Fibroblast of mammary gland (primary cell): Measurements from ENCODE around the gene CPSF4.

ENCODE experiments used
- DNase-seq: peaks from one replicate; pipeline ENCODE4 v3.0.0-alpha.2; 2010; ENCODE audit warnings: low read depth
- H3K4me3 ChIP-seq: 2 replicates; pipeline ENCODE4 v1.5.1; 2011; ENCODE audit warnings: low read depth, mild to moderate bottlenecking, low read length, moderate library complexity; ENCODE audit not compliant: control insufficient read depth
- TF ChIP-seq, protein P1 (sequence below): conservative IDR thresholded peaks from 2 replicates; pipeline ENCODE4 v1.5.1; 2011; ENCODE audit warnings: low read depth, low read length, inconsistent platforms; ENCODE audit not compliant: control insufficient read depth, insufficient read depth

CPSF4 gene

DNA sequence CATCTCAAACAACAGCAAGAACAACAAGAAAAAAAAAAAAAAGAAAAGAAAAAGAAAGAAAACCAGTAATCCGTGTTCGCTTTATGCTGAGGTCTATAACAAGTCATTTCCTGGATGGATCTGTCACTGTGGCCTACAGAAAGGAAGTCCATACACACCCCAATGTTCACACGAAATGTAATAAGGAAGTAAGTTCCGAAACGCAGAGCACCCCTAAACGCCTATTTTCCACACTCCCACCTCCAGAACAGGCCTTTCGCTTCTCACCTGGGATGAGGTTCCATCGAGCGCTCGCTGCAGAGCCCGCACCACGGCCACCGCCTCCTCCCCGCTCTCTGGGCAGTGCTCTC is 60.6 kb downstream of the CPSF4 start:
- TF ChIP-seq, protein P1, sequence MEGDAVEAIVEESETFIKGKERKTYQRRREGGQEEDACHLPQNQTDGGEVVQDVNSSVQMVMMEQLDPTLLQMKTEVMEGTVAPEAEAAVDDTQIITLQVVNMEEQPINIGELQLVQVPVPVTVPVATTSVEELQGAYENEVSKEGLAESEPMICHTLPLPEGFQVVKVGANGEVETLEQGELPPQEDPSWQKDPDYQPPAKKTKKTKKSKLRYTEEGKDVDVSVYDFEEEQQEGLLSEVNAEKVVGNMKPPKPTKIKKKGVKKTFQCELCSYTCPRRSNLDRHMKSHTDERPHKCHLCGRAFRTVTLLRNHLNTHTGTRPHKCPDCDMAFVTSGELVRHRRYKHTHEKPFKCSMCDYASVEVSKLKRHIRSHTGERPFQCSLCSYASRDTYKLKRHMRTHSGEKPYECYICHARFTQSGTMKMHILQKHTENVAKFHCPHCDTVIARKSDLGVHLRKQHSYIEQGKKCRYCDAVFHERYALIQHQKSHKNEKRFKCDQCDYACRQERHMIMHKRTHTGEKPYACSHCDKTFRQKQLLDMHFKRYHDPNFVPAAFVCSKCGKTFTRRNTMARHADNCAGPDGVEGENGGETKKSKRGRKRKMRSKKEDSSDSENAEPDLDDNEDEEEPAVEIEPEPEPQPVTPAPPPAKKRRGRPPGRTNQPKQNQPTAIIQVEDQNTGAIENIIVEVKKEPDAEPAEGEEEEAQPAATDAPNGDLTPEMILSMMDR, result no peak
- H3K4me3 ChIP-seq, result peak overlapping the region; percentile 99
- DNase-seq, result peak; percentile 17

DNA sequence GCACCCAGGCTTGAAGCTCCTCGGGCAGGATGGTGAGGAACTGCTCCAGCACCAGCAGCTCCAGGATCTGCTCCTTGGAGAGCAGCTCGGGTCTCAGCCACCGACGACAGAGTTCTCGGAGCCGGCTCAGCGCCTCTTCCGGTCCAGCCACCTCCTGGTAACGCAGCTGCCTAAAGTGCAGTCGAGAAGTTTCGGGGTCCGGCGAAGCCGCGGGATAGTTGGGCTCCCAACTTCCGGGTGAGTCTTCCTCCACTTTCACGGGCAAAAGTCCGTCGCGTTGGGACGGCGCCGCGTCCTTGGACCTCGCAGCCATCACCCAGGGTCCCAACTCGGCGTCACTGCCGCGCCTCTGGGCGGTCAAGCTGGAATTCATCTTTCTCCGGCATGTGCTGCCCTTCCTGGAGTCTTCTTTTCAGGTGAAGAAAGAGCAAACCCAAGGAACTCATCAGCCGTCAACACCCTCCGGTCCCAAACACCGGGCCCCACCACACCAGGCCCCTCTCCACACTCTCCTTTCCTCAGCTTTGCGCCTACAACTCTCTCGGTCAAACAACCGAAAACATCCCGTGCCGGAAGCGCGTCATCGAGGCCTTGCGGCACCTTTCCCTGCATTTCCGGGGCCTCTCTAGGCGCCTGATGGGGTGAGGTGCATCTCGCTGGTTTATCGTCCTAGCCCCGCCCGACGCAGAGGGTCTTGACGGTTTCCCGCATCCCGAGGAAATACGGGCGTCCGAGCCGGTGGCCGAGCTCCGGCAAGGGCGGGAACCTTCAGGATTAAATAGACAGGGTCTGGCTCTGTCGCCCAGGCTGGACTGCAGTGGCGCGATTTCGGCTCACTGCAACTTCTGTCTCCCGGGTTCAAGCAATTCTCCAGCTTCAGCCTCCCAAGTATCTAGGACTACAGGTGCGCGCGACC is 61.2 kb downstream of the CPSF4 start, which contains the start of gene ZNF394:
Gene ZNF394, minus strand, starts transcription at position 561 of the 916 bp plus-strand sequence. Its CDS starts 188 bp downstream, at position 373.
- DNase-seq, result peak; percentile 90
- TF ChIP-seq, protein P1, result no peak

DNA sequence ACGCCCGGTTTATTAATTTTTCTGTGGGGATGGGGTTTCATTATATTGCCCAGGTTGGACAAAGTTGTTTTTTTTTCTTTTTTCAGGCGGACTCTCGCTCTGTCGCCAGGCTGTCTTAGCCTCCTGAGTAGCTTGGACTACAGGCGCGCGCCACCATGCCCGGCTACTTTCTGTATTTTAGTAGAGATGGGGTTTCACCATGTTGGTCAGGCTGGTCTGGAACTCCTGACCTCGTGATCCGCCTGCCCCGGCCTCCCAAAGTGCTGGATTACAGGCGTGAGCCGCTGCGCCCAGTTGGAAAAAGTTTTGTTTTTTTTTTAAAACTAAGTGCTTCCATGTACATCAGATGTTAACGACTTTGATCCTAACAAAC is 61.9 kb downstream of the CPSF4 start:
- peak overlapping the region; percentile 99 for H3K4me3 ChIP-seq
- TF ChIP-seq, protein P1, result no peak
- no peak for DNase-seq

More for the DNA sequence above, 61.2 kb downstream of the CPSF4 start, which contains the start of gene ZNF394:
- peak within 1 kb of the TSS; percentile 99 for H3K4me3 ChIP-seq

DNA sequence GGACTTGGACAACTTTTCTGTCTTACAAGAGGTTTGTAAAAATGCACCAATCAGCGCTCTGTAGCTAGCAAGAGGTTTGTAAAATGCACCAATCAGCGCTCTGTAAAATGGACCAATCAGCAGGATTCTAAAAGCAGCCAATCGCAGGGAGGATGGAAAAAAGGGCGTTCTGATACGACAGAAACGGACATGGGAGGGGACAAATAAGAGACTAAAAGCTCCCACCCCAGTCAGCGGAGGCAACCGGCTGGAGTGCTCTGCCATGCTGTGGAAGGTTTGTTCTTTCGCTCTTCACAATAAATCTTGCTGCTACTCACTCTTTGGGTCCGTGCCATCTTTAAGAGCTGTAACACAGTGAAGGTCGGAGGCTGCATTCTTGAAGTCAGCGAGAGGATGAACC is 62.5 kb downstream of the CPSF4 start:
- peak; percentile 19 for DNase-seq
- peak overlapping the region; percentile 99 for H3K4me3 ChIP-seq

- no peak for DNase-seq
- TF ChIP-seq, protein P1, result no peak
Observed at GRCh38 chr7:99504281-99504602, 65.5 kb downstream of the CPSF4 start.

DNA sequence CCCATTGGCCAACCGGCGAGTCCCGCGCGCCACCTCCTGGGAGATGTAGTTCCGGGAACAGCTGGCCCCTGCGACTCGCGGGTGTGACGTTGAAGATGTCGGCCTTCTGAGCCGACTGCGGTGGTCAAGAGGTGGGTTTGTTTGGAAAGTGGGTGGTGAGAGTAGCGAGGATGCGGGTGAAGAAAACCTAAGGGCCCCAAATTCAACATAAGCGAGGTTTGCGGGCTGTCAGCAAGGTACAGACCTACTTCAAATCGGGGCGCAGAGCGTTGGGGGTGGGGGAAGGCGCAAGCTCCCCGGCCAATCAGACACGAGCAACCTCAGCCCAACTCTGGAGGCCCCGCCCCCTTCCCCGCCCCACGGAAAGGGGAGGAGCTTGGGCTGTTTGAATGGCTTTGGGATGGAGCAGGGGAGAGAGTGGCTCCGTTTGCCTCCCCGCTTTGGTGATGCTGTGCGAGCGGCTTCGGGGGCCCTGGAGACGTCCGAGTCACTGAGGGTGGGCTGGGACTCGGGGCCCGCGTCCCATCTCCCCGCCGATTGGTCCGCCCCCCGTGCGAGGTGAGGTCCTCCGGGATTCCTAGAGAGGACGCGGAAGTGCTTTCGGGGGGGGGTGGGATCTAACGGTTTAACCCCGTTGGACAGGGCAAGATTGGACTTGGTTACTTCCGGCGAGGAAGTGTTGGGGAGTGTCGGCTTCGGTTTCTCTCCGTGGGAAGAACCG is 66.0 kb downstream of the CPSF4 start, which contains the start of gene ZKSCAN5:
Gene ZKSCAN5, plus strand, starts transcription at position 60 of the 721 bp plus-strand sequence. CDS start 1,383 bp downstream, outside the sequence.
- TF ChIP-seq, protein P1, result no peak
- H3K4me3 ChIP-seq, result peak within 1 kb of the TSS; percentile 96
- peak; percentile 94 for DNase-seq

More at GRCh38 chr7:99504281-99504602, 65.5 kb downstream of the CPSF4 start:
- peak overlapping the region; percentile 96 for H3K4me3 ChIP-seq

DNA sequence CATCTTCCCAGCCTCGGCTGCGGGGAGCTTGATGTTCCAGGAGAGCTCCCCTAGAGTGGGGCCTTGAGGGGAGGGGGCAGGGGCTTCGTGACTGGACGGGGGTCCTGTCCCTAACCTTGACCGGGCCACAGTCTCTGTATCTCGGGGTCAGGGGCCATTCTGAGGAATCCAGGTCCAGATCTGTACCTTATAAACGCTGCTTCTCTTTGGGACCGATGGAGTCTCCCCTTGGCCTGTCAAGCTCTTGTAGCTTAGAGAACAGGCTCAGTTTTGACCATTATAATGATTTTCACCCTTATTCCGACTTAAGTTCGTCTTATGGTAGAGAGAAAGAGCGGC is 66.5 kb downstream of the CPSF4 start:
- H3K4me3 ChIP-seq, result peak overlapping the region; percentile 96
- TF ChIP-seq, protein P1, result no peak
- DNase-seq, result peak; percentile 11
